ENCODE results near the gene MYO5B. TPM values are rescaled to one million over a fixed set of nuclear protein-coding genes. Genes with fewer than 3 reads are reported as not detected.
"Not testable (repeated sequence)": the region's sequence is repeated elsewhere in the genome, so short reads cannot be mapped to it uniquely, and the experiment has no call there.

The MYO5B gene
- total and polyA plus RNA-seq, 10 of the 15 experiments (the other 5 are each of a cell fraction or from before 2014, with no cell fraction given), result 2.5 to 4.5 (median 3.3) TPM

DNA sequence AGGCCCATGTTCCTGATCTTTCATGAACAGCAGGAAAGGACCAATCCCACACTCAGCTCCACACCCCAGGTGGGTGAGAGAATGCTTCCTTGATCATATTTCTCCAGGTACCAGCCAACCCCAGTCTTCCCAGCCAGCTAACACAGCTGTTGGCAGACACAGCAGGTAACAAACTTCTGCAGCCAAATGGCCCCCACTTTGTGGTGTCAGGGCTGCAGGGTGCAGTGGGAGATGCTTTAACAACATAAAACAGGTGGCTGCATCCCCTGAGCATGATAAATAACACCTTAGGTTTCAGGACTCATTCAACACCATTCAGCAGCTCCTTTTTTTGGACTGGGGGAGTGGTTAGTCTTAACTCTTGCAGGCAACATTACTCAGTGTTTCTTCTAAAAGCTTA lies 304.9 kb downstream of the MYO5B start:
- Histone ChIP-seq H3K4me2 (ENCODE audit: control insufficient read depth, insufficient read depth) (no peak overlapping the region), H3K9me3 (replicated peaks; ENCODE audit: control insufficient read depth, insufficient read depth, low read length) (no peaks in the 10 kb centered on the region), H3K4me3 (no peak overlapping the region), H3K9ac (ENCODE audit: control insufficient read depth, insufficient read depth, low read length) (no peak overlapping the region), H3K4me1 (ENCODE audit: control insufficient read depth, insufficient read depth, low read length) (no peaks in the 10 kb centered on the region), H3K79me2 (ENCODE audit: control insufficient read depth, insufficient read depth, low read length) (no peaks in the 10 kb centered on the region), H3K27ac (ENCODE audit: control insufficient read depth, insufficient read depth) (no peak overlapping the region), H2AFZ (ENCODE audit: control insufficient read depth, low read depth, low read length) (no peak overlapping the region), H3K36me3 (ENCODE audit: control insufficient read depth in 2 of 2, insufficient read depth in 2 of 2, low read length in 1 of 2) (no peaks in the 10 kb centered on the region), H4K20me1 (ENCODE audit: control insufficient read depth, insufficient read depth) (no peaks in the 10 kb centered on the region), H3K27me3 (replicated peaks in 1 of 2; ENCODE audit: control insufficient read depth in 2 of 2, insufficient read depth in 2 of 2, low read length in 1 of 2) (peaks cover 2 to 3% of the 10 kb centered on the region in 2 experiments; a peak in 1 of 4 replicates)
- SMC1A ChIA-PET (ENCODE audit: uncharacterized antibody, unreplicated experiment), result interaction anchor here (0.8 to 1.6 kb wide), 2 partner anchors 9 to 22 kb away, joined by 4 to 6 read pairs; no protein-coding TSS in a partner anchor
- RAD21 ChIA-PET (ENCODE audit: unreplicated experiment), result no interaction called here
- in situ Hi-C loops (cut with MboI), result no loop called here
- FAIRE-seq (no peak), DNase-seq (ENCODE audit: low read depth, low spot score) (no peak), ATAC-seq (no peak)
- CTCF ChIA-PET, result no interaction called here
- POLR2A ChIA-PET, result interaction anchor here (0.7 kb wide), 1 partner anchor 12 kb away, joined by 3 read pairs; no protein-coding TSS in a partner anchor
- TF ChIP-seq CREM (IDR thresholded peaks at IDR 0.05; ENCODE audit: low read depth), result no peak
- no peak for TF ChIP-seq ZNF24 (IDR thresholded peaks at IDR 0.05)
- TF ChIP-seq TCF7 (IDR thresholded peaks at IDR 0.05; ENCODE audit: borderline replicate concordance), result no peak
- TF ChIP-seq FOXK2 (IDR thresholded peaks at IDR 0.05), result no peak
- TF ChIP-seq NR2C2 (IDR thresholded peaks at IDR 0.05; ENCODE audit: borderline replicate concordance, control insufficient read depth, insufficient read length, low read depth), result no peak
- TF ChIP-seq RCOR1 (conservative IDR thresholded peaks at IDR 0.05; ENCODE audit: low read depth, low read length), result no peak
- no peak for TF ChIP-seq ASH2L (IDR thresholded peaks at IDR 0.05; ENCODE audit: borderline replicate concordance, low read depth)
- no peak for TF ChIP-seq ZNF207 (IDR thresholded peaks at IDR 0.05; ENCODE audit: borderline replicate concordance)
- no peak for TF ChIP-seq MTA3 (IDR thresholded peaks at IDR 0.05; ENCODE audit: borderline replicate concordance, low read length)
- intact Hi-C loops (cut with micrococcal nuclease; ENCODE audit: unreplicated experiment), result no loop called here
- BruUV-seq (replicated peaks), result no TSS peak

DNA sequence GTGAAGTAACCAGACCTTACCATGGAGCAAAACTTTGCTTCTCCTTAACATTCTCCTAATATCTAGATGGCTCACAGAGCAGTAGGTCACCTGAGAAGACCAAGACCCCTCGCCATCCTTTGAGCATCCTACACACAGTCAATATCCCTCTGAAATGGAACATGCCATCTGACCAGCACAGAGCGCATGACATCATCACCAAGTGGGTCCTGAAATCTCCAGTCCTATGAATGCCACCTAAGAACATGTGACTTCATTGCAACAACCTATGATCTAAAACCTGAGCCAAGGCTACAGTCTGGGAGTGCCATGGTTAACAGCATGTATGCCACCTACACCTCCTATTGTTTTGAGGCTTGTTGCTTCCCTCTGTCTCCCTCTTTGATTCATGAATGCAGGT lies 305.4 kb downstream of the MYO5B start:
- H4K20me1 ChIP-seq (ENCODE audit: control insufficient read depth, insufficient read depth); H3K27me3 ChIP-seq (replicated peaks in 1 of 2; ENCODE audit: control insufficient read depth in 2 of 2, insufficient read depth in 2 of 2, low read length in 1 of 2); H3K4me3 ChIP-seq; in situ Hi-C loops (cut with MboI); BruUV-seq (replicated peaks); H3K79me2 ChIP-seq (ENCODE audit: control insufficient read depth, insufficient read depth, low read length); ATAC-seq; H2AFZ ChIP-seq (ENCODE audit: control insufficient read depth, low read depth, low read length); H3K27ac ChIP-seq (ENCODE audit: control insufficient read depth, insufficient read depth); H3K4me1 ChIP-seq (ENCODE audit: control insufficient read depth, insufficient read depth, low read length); H3K9ac ChIP-seq (ENCODE audit: control insufficient read depth, insufficient read depth, low read length); CTCF ChIA-PET; H3K4me2 ChIP-seq (ENCODE audit: control insufficient read depth, insufficient read depth); DNase-seq (ENCODE audit: low read depth, low spot score); H3K36me3 ChIP-seq (ENCODE audit: control insufficient read depth in 2 of 2, insufficient read depth in 2 of 2, low read length in 1 of 2); RAD21 ChIA-PET (ENCODE audit: unreplicated experiment); FAIRE-seq; H3K9me3 ChIP-seq (replicated peaks; ENCODE audit: control insufficient read depth, insufficient read depth, low read length); intact Hi-C loops (cut with micrococcal nuclease; ENCODE audit: unreplicated experiment): not testable (repeated sequence)
- WGBS (ENCODE audit: insufficient coverage, insufficient replicate concordance, low lambda C conversion rate, missing lambda C conversion rate), result 0% methylated on average over 2 of the region's 2 CpGs
- ChIA-PET POLR2A (interaction anchor here (0.7 kb wide), 1 partner anchor 11 kb away, joined by 3 read pairs; no protein-coding TSS in a partner anchor), SMC1A (ENCODE audit: uncharacterized antibody, unreplicated experiment) (interaction anchor here (0.8 to 1.6 kb wide), 2 partner anchors 10 to 22 kb away, joined by 4 to 6 read pairs; no protein-coding TSS in a partner anchor)
